ENCODE measurements around the gene PTPRM. TPM values are rescaled to one million over a fixed set of nuclear protein-coding genes. Genes with fewer than 3 reads are reported as not detected.

PTPRM gene
- total and polyA plus RNA-seq, 2 experiments from 2014 or later, result 1.6 to 5.3 TPM

GRCh38 chr18:8391068-8391467 is 824.0 kb downstream of the PTPRM start (continued):
- TF ChIP-seq, protein P1, sequence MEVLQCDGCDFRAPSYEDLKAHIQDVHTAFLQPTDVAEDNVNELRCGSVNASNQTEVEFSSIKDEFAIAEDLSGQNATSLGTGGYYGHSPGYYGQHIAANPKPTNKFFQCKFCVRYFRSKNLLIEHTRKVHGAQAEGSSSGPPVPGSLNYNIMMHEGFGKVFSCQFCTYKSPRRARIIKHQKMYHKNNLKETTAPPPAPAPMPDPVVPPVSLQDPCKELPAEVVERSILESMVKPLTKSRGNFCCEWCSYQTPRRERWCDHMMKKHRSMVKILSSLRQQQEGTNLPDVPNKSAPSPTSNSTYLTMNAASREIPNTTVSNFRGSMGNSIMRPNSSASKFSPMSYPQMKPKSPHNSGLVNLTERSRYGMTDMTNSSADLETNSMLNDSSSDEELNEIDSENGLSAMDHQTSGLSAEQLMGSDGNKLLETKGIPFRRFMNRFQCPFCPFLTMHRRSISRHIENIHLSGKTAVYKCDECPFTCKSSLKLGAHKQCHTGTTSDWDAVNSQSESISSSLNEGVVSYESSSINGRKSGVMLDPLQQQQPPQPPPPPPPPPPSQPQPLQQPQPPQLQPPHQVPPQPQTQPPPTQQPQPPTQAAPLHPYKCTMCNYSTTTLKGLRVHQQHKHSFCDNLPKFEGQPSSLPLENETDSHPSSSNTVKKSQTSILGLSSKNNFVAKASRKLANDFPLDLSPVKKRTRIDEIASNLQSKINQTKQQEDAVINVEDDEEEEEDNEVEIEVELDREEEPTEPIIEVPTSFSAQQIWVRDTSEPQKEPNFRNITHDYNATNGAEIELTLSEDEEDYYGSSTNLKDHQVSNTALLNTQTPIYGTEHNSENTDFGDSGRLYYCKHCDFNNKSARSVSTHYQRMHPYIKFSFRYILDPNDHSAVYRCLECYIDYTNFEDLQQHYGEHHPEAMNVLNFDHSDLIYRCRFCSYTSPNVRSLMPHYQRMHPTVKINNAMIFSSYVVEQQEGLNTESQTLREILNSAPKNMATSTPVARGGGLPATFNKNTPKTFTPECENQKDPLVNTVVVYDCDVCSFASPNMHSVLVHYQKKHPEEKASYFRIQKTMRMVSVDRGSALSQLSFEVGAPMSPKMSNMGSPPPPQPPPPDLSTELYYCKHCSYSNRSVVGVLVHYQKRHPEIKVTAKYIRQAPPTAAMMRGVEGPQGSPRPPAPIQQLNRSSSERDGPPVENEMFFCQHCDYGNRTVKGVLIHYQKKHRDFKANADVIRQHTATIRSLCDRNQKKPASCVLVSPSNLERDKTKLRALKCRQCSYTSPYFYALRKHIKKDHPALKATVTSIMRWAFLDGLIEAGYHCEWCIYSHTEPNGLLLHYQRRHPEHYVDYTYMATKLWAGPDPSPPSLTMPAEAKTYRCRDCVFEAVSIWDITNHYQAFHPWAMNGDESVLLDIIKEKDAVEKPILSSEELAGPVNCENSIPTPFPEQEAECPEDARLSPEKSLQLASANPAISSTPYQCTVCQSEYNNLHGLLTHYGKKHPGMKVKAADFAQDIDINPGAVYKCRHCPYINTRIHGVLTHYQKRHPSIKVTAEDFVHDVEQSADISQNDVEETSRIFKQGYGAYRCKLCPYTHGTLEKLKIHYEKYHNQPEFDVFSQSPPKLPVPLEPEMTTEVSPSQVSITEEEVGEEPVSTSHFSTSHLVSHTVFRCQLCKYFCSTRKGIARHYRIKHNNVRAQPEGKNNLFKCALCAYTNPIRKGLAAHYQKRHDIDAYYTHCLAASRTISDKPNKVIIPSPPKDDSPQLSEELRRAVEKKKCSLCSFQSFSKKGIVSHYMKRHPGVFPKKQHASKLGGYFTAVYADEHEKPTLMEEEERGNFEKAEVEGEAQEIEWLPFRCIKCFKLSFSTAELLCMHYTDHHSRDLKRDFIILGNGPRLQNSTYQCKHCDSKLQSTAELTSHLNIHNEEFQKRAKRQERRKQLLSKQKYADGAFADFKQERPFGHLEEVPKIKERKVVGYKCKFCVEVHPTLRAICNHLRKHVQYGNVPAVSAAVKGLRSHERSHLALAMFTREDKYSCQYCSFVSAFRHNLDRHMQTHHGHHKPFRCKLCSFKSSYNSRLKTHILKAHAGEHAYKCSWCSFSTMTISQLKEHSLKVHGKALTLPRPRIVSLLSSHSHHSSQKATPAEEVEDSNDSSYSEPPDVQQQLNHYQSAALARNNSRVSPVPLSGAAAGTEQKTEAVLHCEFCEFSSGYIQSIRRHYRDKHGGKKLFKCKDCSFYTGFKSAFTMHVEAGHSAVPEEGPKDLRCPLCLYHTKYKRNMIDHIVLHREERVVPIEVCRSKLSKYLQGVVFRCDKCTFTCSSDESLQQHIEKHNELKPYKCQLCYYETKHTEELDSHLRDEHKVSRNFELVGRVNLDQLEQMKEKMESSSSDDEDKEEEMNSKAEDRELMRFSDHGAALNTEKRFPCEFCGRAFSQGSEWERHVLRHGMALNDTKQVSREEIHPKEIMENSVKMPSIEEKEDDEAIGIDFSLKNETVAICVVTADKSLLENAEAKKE (CRISPR knock-in tag; IDR thresholded peaks at IDR 0.05), result no peak
- TF ChIP-seq CREB1 (CRISPR knock-in tag; IDR thresholded peaks at IDR 0.05; ENCODE audit: low read depth) (no peak), STAT1 (IDR thresholded peaks at IDR 0.05; ENCODE audit: unreplicated experiment) (no peak), ETS1 (IDR thresholded peaks at IDR 0.05) (no peak), NANOG (IDR thresholded peaks at IDR 0.05; ENCODE audit: borderline replicate concordance) (no peak)

GRCh38 chr18:8396254-8396653 is 829.1 kb downstream of the PTPRM start:
- H3K4me1 Mint-ChIP-seq, result peaks cover 26% of the 10 kb centered on the region
- peaks cover 14% of the 10 kb centered on the region for H3K27me3 Mint-ChIP-seq (ENCODE audit: insufficient read depth, low read depth, poor library complexity)
- Histone ChIP-seq H3K4me3 (no peak overlapping the region), H3F3A (replicated peaks; ENCODE audit: low read depth) (no peaks in the 10 kb centered on the region), H3K4me2 (no peak overlapping the region), H3K4me1 (ENCODE audit: insufficient read depth) (peaks cover 11% of the 10 kb centered on the region; the same call in 1 of the 2 replicates), H4K20me1 (replicated peaks; ENCODE audit: insufficient read depth) (no peaks in the 10 kb centered on the region), H3K36me3 (ENCODE audit: insufficient read depth) (no peaks in the 10 kb centered on the region), H3K27ac (ENCODE audit: low read depth) (no peak overlapping the region), H3K79me2 (replicated peaks; ENCODE audit: insufficient read depth) (no peaks in the 10 kb centered on the region), H3K9me2 (ENCODE audit: insufficient read depth) (peaks cover 5% of the 10 kb centered on the region), H2AFZ (no peak overlapping the region), H3K27me3 (ENCODE audit: insufficient read depth) (no peaks in the 10 kb centered on the region)
- H3K27ac Mint-ChIP-seq, result no peak overlapping the region
- ATAC-seq (no peak), DNase-seq (ENCODE audit: low spot score) (no peak)
- no peaks in the 10 kb centered on the region for H3K9me3 Mint-ChIP-seq
- no peak overlapping the region for H3K4me3 Mint-ChIP-seq
- no peaks in the 10 kb centered on the region for H3K36me3 Mint-ChIP-seq (ENCODE audit: low read depth)
- TF ChIP-seq, protein P2, sequence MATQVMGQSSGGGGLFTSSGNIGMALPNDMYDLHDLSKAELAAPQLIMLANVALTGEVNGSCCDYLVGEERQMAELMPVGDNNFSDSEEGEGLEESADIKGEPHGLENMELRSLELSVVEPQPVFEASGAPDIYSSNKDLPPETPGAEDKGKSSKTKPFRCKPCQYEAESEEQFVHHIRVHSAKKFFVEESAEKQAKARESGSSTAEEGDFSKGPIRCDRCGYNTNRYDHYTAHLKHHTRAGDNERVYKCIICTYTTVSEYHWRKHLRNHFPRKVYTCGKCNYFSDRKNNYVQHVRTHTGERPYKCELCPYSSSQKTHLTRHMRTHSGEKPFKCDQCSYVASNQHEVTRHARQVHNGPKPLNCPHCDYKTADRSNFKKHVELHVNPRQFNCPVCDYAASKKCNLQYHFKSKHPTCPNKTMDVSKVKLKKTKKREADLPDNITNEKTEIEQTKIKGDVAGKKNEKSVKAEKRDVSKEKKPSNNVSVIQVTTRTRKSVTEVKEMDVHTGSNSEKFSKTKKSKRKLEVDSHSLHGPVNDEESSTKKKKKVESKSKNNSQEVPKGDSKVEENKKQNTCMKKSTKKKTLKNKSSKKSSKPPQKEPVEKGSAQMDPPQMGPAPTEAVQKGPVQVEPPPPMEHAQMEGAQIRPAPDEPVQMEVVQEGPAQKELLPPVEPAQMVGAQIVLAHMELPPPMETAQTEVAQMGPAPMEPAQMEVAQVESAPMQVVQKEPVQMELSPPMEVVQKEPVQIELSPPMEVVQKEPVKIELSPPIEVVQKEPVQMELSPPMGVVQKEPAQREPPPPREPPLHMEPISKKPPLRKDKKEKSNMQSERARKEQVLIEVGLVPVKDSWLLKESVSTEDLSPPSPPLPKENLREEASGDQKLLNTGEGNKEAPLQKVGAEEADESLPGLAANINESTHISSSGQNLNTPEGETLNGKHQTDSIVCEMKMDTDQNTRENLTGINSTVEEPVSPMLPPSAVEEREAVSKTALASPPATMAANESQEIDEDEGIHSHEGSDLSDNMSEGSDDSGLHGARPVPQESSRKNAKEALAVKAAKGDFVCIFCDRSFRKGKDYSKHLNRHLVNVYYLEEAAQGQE (IDR thresholded peaks at IDR 0.05; ENCODE audit: unreplicated experiment), result no peak
- no peak for TF ChIP-seq ZNF331 (CRISPR knock-in tag; IDR thresholded peaks at IDR 0.05; ENCODE audit: low read depth)
- no peak for TF ChIP-seq NANOG (IDR thresholded peaks at IDR 0.05; ENCODE audit: borderline replicate concordance)
- no peak for TF ChIP-seq STAT1 (IDR thresholded peaks at IDR 0.05; ENCODE audit: unreplicated experiment)
- no peak for TF ChIP-seq CTCF (conservative IDR thresholded peaks at IDR 0.05; ENCODE audit: low read depth in 2 of 2)
- no peak for TF ChIP-seq ETS1 (IDR thresholded peaks at IDR 0.05)
- no peak for TF ChIP-seq JUNB (IDR thresholded peaks at IDR 0.05; ENCODE audit: unreplicated experiment)
